Fibroblast of lung (primary cell): ENCODE results near the gene HOXA9. TPM values are rescaled to one million over a fixed set of nuclear protein-coding genes. Genes with fewer than 3 reads are reported as not detected.
A peak's percentile ranks its signal among the peaks of the same experiment; 100 is the strongest.

Experiments
- DNase-seq, 2 donors: peaks; one replicate each; pipeline versions ENCODE4 v3.0.0 to v3.0.0-alpha.2; 2010; ENCODE audit warnings: low read depth in 2 of 2
- H2AFZ ChIP-seq: 2 replicates; pipeline ENCODE4 v1.5.1; 2012; ENCODE audit warnings: low read length, control low read depth, inconsistent platforms
- H3K27ac ChIP-seq: 2 replicates; pipeline ENCODE4 v1.5.1; 2011; ENCODE audit warnings: low read length, control low read depth; ENCODE audit not compliant: insufficient read depth
- H3K27me3 ChIP-seq: 2 replicates; pipeline ENCODE4 v1.5.1; 2011; ENCODE audit warnings: mild to moderate bottlenecking, low read length; ENCODE audit not compliant: control insufficient read depth, insufficient read depth
- H3K36me3 ChIP-seq: 2 replicates; pipeline ENCODE4 v1.5.1; 2011; ENCODE audit warnings: low read length; ENCODE audit not compliant: control insufficient read depth, insufficient read depth
- H3K4me1 ChIP-seq: 2 replicates; pipeline ENCODE4 v1.5.1; 2011; ENCODE audit warnings: low read length; ENCODE audit not compliant: control insufficient read depth, insufficient read depth; ENCODE audit errors: extremely low read depth
- H3K4me2 ChIP-seq: 2 replicates; pipeline ENCODE4 v1.5.1; 2011; ENCODE audit warnings: low read length, control low read depth; ENCODE audit not compliant: insufficient read depth; ENCODE audit errors: extremely low read depth
- H3K4me3 ChIP-seq, 4 experiments: fragments of 200-600 bp in 1 of 4; sonication (generic) in 1 of 4; replicated peaks in 1 of 4; 2 replicates each; pipeline ENCODE4 v1.5.1; 2011 to 2016; ENCODE audit warnings: low read length in 4 of 4, low read depth in 3 of 4, mild to moderate bottlenecking in 3 of 4, control low read depth in 2 of 4, inconsistent platforms in 1 of 4, mixed read lengths in 1 of 4; ENCODE audit not compliant: insufficient read depth in 1 of 4; ENCODE audit errors: control extremely low read depth in 1 of 4
- H3K79me2 ChIP-seq: 2 replicates; pipeline ENCODE4 v1.5.1; 2012; ENCODE audit warnings: mild to moderate bottlenecking, low read length, inconsistent platforms; ENCODE audit not compliant: control insufficient read depth, insufficient read depth
- H3K9ac ChIP-seq: 2 replicates; pipeline ENCODE4 v1.5.1; 2011; ENCODE audit warnings: mild to moderate bottlenecking, low read length, control low read depth; ENCODE audit not compliant: insufficient read depth
- H3K9me3 ChIP-seq: 2 replicates; pipeline ENCODE4 v1.5.1; 2012; ENCODE audit warnings: low read depth, low read length; ENCODE audit not compliant: control insufficient read depth, insufficient read depth
- H4K20me1 ChIP-seq: 2 replicates; pipeline ENCODE4 v1.5.1; 2011; ENCODE audit warnings: low read length; ENCODE audit not compliant: control insufficient read depth, insufficient read depth; ENCODE audit errors: extremely low read depth
- CTCF ChIP-seq, 2 donors: IDR thresholded peaks in 1 of 2; conservative IDR thresholded peaks in 1 of 2; 1 replicate in 1 of 2; 2 replicates in 1 of 2; pipeline ENCODE4 v1.5.1; 2011 to 2012; ENCODE audit warnings: low read length in 2 of 2, control low read depth in 1 of 2, inconsistent platforms in 1 of 2, low read depth in 1 of 2, mild to moderate bottlenecking in 1 of 2
- EZH2 ChIP-seq: IDR thresholded peaks from 2 replicates; pipeline ENCODE4 v1.5.1; 2012; ENCODE audit warnings: low read length, control low read depth, mild to moderate bottlenecking; ENCODE audit errors: missing control alignments
- polyA plus RNA-seq, 2 donors: library from polyadenylated mRNA; depleted of rRNA in 1 of 2; stranded (reverse) in 1 of 2; unstranded in 1 of 2; fragments of >200 nt; gene quantifications; 2 replicates each; pipeline ENCODE4 v1.2.1, GENCODE V29; 2011 to 2012; ENCODE audit warnings: missing spikeins in 1 of 2
- total RNA-seq: library from RNA; depleted of rRNA; stranded (reverse); fragments of >200 nt; gene quantifications from 2 replicates; pipeline ENCODE4 v1.2.1, GENCODE V29; 2014

HOXA9 gene
- total and polyA plus RNA-seq, 2 donors (not counting 1 experiment from before 2014, with no cell fraction given): 0.08 TPM; not detected in 1

- H3K4me1 ChIP-seq: peaks cover 22% of the 10 kb centered on the region
- no peaks in the 10 kb centered on the region for H4K20me1 ChIP-seq
- no peaks in the 10 kb centered on the region for H3K36me3 ChIP-seq
- H3K27ac ChIP-seq: peak overlapping the region; percentile 88
- no peak overlapping the region for H2AFZ ChIP-seq
- H3K27me3 ChIP-seq: no peaks in the 10 kb centered on the region
- H3K9me3 ChIP-seq: no peaks in the 10 kb centered on the region
- H3K79me2 ChIP-seq: peaks cover 70% of the 10 kb centered on the region
- peak overlapping the region; percentile 77 for H3K9ac ChIP-seq
- peak overlapping the region; percentile 52 to 92 (median 68) for H3K4me3 ChIP-seq
- peak; percentile 22 to 42 for DNase-seq
- no peak for TF ChIP-seq EZH2
- no peak for TF ChIP-seq CTCF (conservative IDR thresholded peaks at IDR 0.05 in 1 of 2, IDR thresholded peaks at IDR 0.05 in 1 of 2; ENCODE audit: low read depth in 1 of 2, low read length in 2 of 2)
- H3K4me2 ChIP-seq: peak overlapping the region; percentile 98
Observed at GRCh38 chr7:27116031-27116961, 49.0 kb downstream of the HOXA9 start.

DNA sequence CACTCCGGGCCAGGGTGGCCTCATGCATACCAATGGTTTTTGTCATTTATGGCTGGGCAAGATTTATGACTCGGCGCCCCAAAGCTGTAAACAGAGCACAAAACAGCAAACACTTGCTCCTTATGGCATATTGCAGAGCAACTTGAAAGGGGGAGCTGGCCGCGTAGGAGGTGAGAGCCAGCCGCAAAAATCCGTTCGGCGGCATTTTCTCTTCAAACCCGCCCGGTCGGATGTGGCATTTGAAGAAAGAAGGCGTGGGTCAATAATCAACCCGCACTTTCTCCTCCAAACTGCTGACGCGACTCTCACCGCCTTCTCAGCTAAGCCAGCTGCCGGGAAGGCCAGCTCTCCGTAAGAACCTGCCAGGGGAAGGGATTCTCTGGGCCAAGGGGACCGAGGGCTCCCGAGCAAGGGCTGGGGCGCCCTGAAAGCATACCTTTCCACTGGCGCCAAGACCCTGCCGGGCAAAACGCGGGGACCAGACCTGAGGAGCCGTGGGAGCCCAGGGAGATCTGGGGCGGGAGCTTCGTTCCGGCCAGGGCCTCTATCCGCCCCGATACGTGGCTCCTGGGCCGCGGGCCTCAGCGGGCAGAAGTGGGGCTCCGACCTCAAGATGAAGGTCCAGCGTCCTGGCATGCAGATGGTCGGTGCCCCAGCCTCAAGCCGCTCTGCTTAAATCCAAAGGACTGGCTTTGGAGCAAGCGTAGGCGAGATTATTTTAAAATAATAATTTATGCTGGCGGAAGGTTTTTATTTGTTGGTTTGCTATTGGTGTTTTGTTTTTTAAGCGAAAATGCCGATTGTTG lies 49.9 kb downstream of the HOXA9 start:
- Histone ChIP-seq H3K36me3 (no peaks in the 10 kb centered on the region), H3K79me2 (peaks cover 71% of the 10 kb centered on the region), H3K4me2 (peak overlapping the region; percentile 98), H3K4me1 (peaks cover 17% of the 10 kb centered on the region), H2AFZ (no peak overlapping the region), H3K4me3 (peak overlapping the region; percentile 52 to 92 (median 68)), H3K9ac (peak overlapping the region; percentile 77), H4K20me1 (no peaks in the 10 kb centered on the region), H3K9me3 (no peaks in the 10 kb centered on the region), H3K27me3 (no peaks in the 10 kb centered on the region), H3K27ac (peak overlapping the region; percentile 88)
- no peak for TF ChIP-seq EZH2
- no peak for TF ChIP-seq CTCF (conservative IDR thresholded peaks at IDR 0.05 in 1 of 2, IDR thresholded peaks at IDR 0.05 in 1 of 2; ENCODE audit: low read depth in 1 of 2, low read length in 2 of 2)
- peak; percentile 90 to 91 for DNase-seq

GRCh38 chr7:27114881-27115220 lies 50.5 kb downstream of the HOXA9 start:
- peak overlapping the region; percentile 1 to 92 (median 66) for H3K4me3 ChIP-seq

More at GRCh38 chr7:27114881-27115220, 50.5 kb downstream of the HOXA9 start:
- no peak for TF ChIP-seq CTCF (conservative IDR thresholded peaks at IDR 0.05 in 1 of 2, IDR thresholded peaks at IDR 0.05 in 1 of 2; ENCODE audit: low read depth in 1 of 2, low read length in 2 of 2)
- no peak for TF ChIP-seq EZH2
- Histone ChIP-seq H2AFZ (no peak overlapping the region), H3K4me1 (peaks cover 17% of the 10 kb centered on the region), H3K79me2 (peaks cover 74% of the 10 kb centered on the region), H4K20me1 (no peaks in the 10 kb centered on the region), H3K36me3 (no peaks in the 10 kb centered on the region), H3K27me3 (no peaks in the 10 kb centered on the region), H3K9me3 (no peaks in the 10 kb centered on the region), H3K4me2 (peak overlapping the region; percentile 98), H3K9ac (no peak overlapping the region), H3K27ac (peak overlapping the region; percentile 88)
- no peak for DNase-seq
